SK-N-SH treated with all-trans-retinoic acid at 6 μM for 48 hours (cell line): ENCODE results near the gene FGFR4.

ENCODE experiments used
- ATAC-seq: fragments of 200-7000 bp; cut with Tn5 transposase; 3 replicates; pipeline ENCODE4 v1.9.1; 2020; ENCODE audit warnings: mild to moderate bottlenecking, moderate library complexity
- ARNTL ChIP-seq: fragments of 450-650 bp; formaldehyde crosslinking; IDR thresholded peaks from 2 replicates; pipeline ENCODE4 v1.5.0; 2020; ENCODE audit warnings: low read depth, mild to moderate bottlenecking, moderate library complexity, borderline replicate concordance
- BACH2 ChIP-seq: fragments of 250-450 bp; sonication (Bioruptor Pico); IDR thresholded peaks from 2 replicates; pipeline ENCODE4 v1.9.0; 2021; ENCODE audit warnings: mild to moderate bottlenecking, borderline replicate concordance
- CREB5 ChIP-seq: fragments of 250-450 bp; sonication (Bioruptor Pico); IDR thresholded peaks from 2 replicates; pipeline ENCODE4 v1.5.1; 2020; ENCODE audit warnings: low read depth, mild to moderate bottlenecking, moderate library complexity
- CSDC2 ChIP-seq: fragments of 250-450 bp; sonication (Bioruptor Pico); IDR thresholded peaks from 2 replicates; pipeline ENCODE4 v1.5.0; 2020; ENCODE audit warnings: mild to moderate bottlenecking, moderate library complexity
- CSRNP3 ChIP-seq: fragments of 250-450 bp; sonication (Bioruptor Pico); IDR thresholded peaks from 2 replicates; pipeline ENCODE4 v1.5.1; 2021; ENCODE audit warnings: mild to moderate bottlenecking, moderate library complexity
- ESRRG ChIP-seq: fragments of 250-450 bp; sonication (Bioruptor Pico); IDR thresholded peaks from 2 replicates; pipeline ENCODE4 v1.6.1; 2021; ENCODE audit warnings: mild to moderate bottlenecking
- GLIS3 ChIP-seq: fragments of 250-450 bp; sonication (Bioruptor Pico); IDR thresholded peaks from 2 replicates; pipeline ENCODE4 v1.5.0; 2020; ENCODE audit warnings: mild to moderate bottlenecking, moderate library complexity
- ISL1 ChIP-seq: fragments of 250-450 bp; sonication (Bioruptor Pico); IDR thresholded peaks from 2 replicates; pipeline ENCODE4 v2.1.2; 2022; ENCODE audit warnings: mild to moderate bottlenecking, moderate library complexity
- OSR1 ChIP-seq: fragments of 250-450 bp; sonication (Bioruptor Pico); IDR thresholded peaks from 2 replicates; pipeline ENCODE4 v1.8.0; 2022; ENCODE audit warnings: moderate library complexity, mild to moderate bottlenecking, inconsistent platforms
- PATZ1 ChIP-seq: fragments of 250-450 bp; sonication (Bioruptor Pico); IDR thresholded peaks from 2 replicates; pipeline ENCODE4 v1.8.0; 2020; ENCODE audit warnings: mild to moderate bottlenecking, moderate library complexity, borderline replicate concordance
- POU6F1 ChIP-seq: fragments of 250-450 bp; sonication (Bioruptor Pico); IDR thresholded peaks from 2 replicates; pipeline ENCODE4 v1.8.0; 2021; ENCODE audit warnings: low read depth, mild to moderate bottlenecking, moderate library complexity, borderline replicate concordance
- PPARA ChIP-seq: fragments of 250-450 bp; sonication (Bioruptor Pico); IDR thresholded peaks from 2 replicates; pipeline ENCODE4 v1.5.0; 2020; ENCODE audit warnings: mild to moderate bottlenecking, borderline replicate concordance
- RARB ChIP-seq: fragments of 250-450 bp; sonication (Bioruptor Pico); IDR thresholded peaks from 2 replicates; pipeline ENCODE4 v1.8.0; 2021; ENCODE audit warnings: mild to moderate bottlenecking, moderate library complexity
- SNAI2 ChIP-seq: fragments of 250-450 bp; sonication (Bioruptor Pico); IDR thresholded peaks from 2 replicates; pipeline ENCODE4 v1.5.0; 2020; ENCODE audit warnings: mild to moderate bottlenecking, moderate library complexity
- TCF4 ChIP-seq: fragments of 250-450 bp; sonication (Bioruptor Pico); IDR thresholded peaks from 2 replicates; pipeline ENCODE4 v1.8.0; 2021; ENCODE audit warnings: mild to moderate bottlenecking, moderate library complexity, borderline replicate concordance
- TOX ChIP-seq: fragments of 250-450 bp; sonication (Bioruptor Pico); IDR thresholded peaks from 2 replicates; pipeline ENCODE4 v1.8.0; 2021; ENCODE audit warnings: mild to moderate bottlenecking, moderate library complexity, borderline replicate concordance
- ZC3H10 ChIP-seq: fragments of 250-450 bp; sonication (Bioruptor Pico); IDR thresholded peaks from 2 replicates; pipeline ENCODE4 v1.5.1; 2021; ENCODE audit warnings: mild to moderate bottlenecking, moderate library complexity
- ZFP3 ChIP-seq: fragments of 250-450 bp; sonication (Bioruptor Pico); IDR thresholded peaks from 2 replicates; pipeline ENCODE4 v1.5.0; 2020; ENCODE audit warnings: mild to moderate bottlenecking, moderate library complexity
- ZFP30 ChIP-seq: fragments of 450-650 bp; formaldehyde crosslinking; IDR thresholded peaks from 2 replicates; pipeline ENCODE4 v1.5.0; 2022; ENCODE audit warnings: mild to moderate bottlenecking, moderate library complexity
- ZNF565 ChIP-seq: fragments of 450-650 bp; formaldehyde crosslinking; conservative IDR thresholded peaks from 2 replicates; pipeline ENCODE4 v1.5.0; 2020; ENCODE audit warnings: low read depth, mild to moderate bottlenecking, moderate library complexity
- ZNF70 ChIP-seq: fragments of 450-650 bp; formaldehyde crosslinking; IDR thresholded peaks from 2 replicates; pipeline ENCODE4 v1.5.0; 2020; ENCODE audit warnings: mild to moderate bottlenecking, moderate library complexity
- ZNF8 ChIP-seq: fragments of 450-650 bp; formaldehyde crosslinking; IDR thresholded peaks from 2 replicates; pipeline ENCODE4 v1.5.0; 2020; ENCODE audit warnings: mild to moderate bottlenecking, moderate library complexity

Gene FGFR4

GRCh38 chr5:177133853-177134696 is 47.4 kb downstream of the FGFR4 start (continued):
- TF ChIP-seq PATZ1 (CRISPR knock-in tag) (no peak), CSRNP3 (no peak), GLIS3 (no peak), ARNTL (CRISPR knock-in tag) (no peak), BACH2 (CRISPR knock-in tag) (no peak)

GRCh38 chr5:177134697-177135225 is 48.0 kb downstream of the FGFR4 start:
- TF ChIP-seq ZFP30 (CRISPR knock-in tag), result no peak
- TF ChIP-seq PATZ1 (CRISPR knock-in tag), result no peak
- TF ChIP-seq ESRRG, result no peak
- no peak for TF ChIP-seq ZNF565 (CRISPR knock-in tag)
- no peak for TF ChIP-seq SNAI2 (CRISPR knock-in tag)
- no peak for TF ChIP-seq PPARA
- TF ChIP-seq RARB (CRISPR knock-in tag), result no peak
- no peak for TF ChIP-seq ZC3H10 (CRISPR knock-in tag)
- no peak for TF ChIP-seq BACH2 (CRISPR knock-in tag)
- TF ChIP-seq ZNF8, result no peak
- TF ChIP-seq POU6F1, result no peak
- no peak for TF ChIP-seq CSRNP3
- no peak for TF ChIP-seq TOX (CRISPR knock-in tag)
- TF ChIP-seq OSR1, result no peak
- ATAC-seq, result peak; percentile 13

GRCh38 chr5:177140312-177140711 is 53.6 kb downstream of the FGFR4 start:
- ATAC-seq, result no peak
- TF ChIP-seq TOX (CRISPR knock-in tag) (no peak), CREB5 (no peak), ZNF565 (CRISPR knock-in tag) (no peak), ZFP3 (CRISPR knock-in tag) (no peak), SNAI2 (CRISPR knock-in tag) (no peak), OSR1 (no peak), ISL1 (CRISPR knock-in tag) (no peak), ZC3H10 (CRISPR knock-in tag) (no peak), ZFP30 (CRISPR knock-in tag) (no peak), CSRNP3 (no peak), TCF4 (CRISPR knock-in tag) (no peak), ARNTL (CRISPR knock-in tag) (no peak), ZNF70 (no peak), CSDC2 (CRISPR knock-in tag) (no peak), ZNF8 (no peak), PPARA (no peak), BACH2 (CRISPR knock-in tag) (no peak), PATZ1 (CRISPR knock-in tag) (no peak)
